OCI-LY7 (cell line): ENCODE results near the gene S100A2. TPM values are rescaled to one million over a fixed set of nuclear protein-coding genes. Genes with fewer than 3 reads are reported as not detected.

Experiments used
- total RNA-seq, 2 experiments: library from RNA; depleted of rRNA in 1 of 2; stranded (reverse); fragments of >200 nt in 1 of 2; shearing (Covaris generic) in 1 of 2; gene quantifications; 2 replicates each; pipeline ENCODE4 v1.2.3, GENCODE V29; 2014 to 2022

Gene S100A2
- total RNA-seq, 2 experiments from 2014 or later, result 1.4 TPM; not detected in 1

Other genes with a start within 250 kb of the S100A2 start
- gene PGLYRP4, start 217.0 kb downstream of the S100A2 start, total RNA-seq (2014; rRNA removed; shearing (Covaris generic)), result not detected in 2 replicates
- gene PGLYRP4, start 217.0 kb downstream of the S100A2 start, total RNA-seq (2022), result not detected in 2 replicates
- not detected in 2 replicates for gene S100A9, start 208.0 kb downstream of the S100A2 start, total RNA-seq (2014; rRNA removed; shearing (Covaris generic))
- gene S100A9, start 208.0 kb downstream of the S100A2 start, total RNA-seq (2022), result not detected in 2 replicates
- gene S100A12, start 190.2 kb downstream of the S100A2 start, total RNA-seq (2014; rRNA removed; shearing (Covaris generic)), result not detected in 2 replicates
- not detected in 2 replicates for gene S100A12, start 190.2 kb downstream of the S100A2 start, total RNA-seq (2022)
- not detected in 2 replicates for gene S100A8, start 174.8 kb downstream of the S100A2 start, total RNA-seq (2014; rRNA removed; shearing (Covaris generic))
- not detected in 2 replicates for gene S100A8, start 174.8 kb downstream of the S100A2 start, total RNA-seq (2022)
- not detected in 2 replicates for gene S100A7A, start 149.3 kb downstream of the S100A2 start, total RNA-seq (2014; rRNA removed; shearing (Covaris generic))
- not detected in 2 replicates for gene S100A7A, start 149.3 kb downstream of the S100A2 start, total RNA-seq (2022)
- gene S100A7, start 105.2 kb downstream of the S100A2 start, total RNA-seq (2014; rRNA removed; shearing (Covaris generic)), result not detected in 2 replicates
- gene S100A7, start 105.2 kb downstream of the S100A2 start, total RNA-seq (2022), result not detected in 2 replicates
- not detected in 2 replicates for gene S100A6, start 29.9 kb downstream of the S100A2 start, total RNA-seq (2014; rRNA removed; shearing (Covaris generic))
- not detected in 2 replicates for gene S100A6, start 29.9 kb downstream of the S100A2 start, total RNA-seq (2022)
- gene S100A5, start 24.9 kb downstream of the S100A2 start, total RNA-seq (2014; rRNA removed; shearing (Covaris generic)), result not detected in 2 replicates
- gene S100A5, start 24.9 kb downstream of the S100A2 start, total RNA-seq (2022), result not detected in 2 replicates
- gene S100A4, start 20.0 kb downstream of the S100A2 start, total RNA-seq (2014; rRNA removed; shearing (Covaris generic)), result 1.6 and 3.6 TPM in 2 replicates
- gene S100A4, start 20.0 kb downstream of the S100A2 start, total RNA-seq (2022), result 0.53 and 1.9 TPM in 2 replicates
- gene S100A3, start 16.6 kb downstream of the S100A2 start, total RNA-seq (2014; rRNA removed; shearing (Covaris generic)), result not detected in 2 replicates
- not detected in 2 replicates for gene S100A3, start 16.6 kb downstream of the S100A2 start, total RNA-seq (2022)
- not detected in 2 replicates for gene S100A16, start 47.3 kb upstream of the S100A2 start, total RNA-seq (2014; rRNA removed; shearing (Covaris generic))
- 0.33 TPM in 1 of 2 replicates, not detected in the other for gene S100A16, start 47.3 kb upstream of the S100A2 start, total RNA-seq (2022)
- gene S100A14, start 50.5 kb upstream of the S100A2 start, total RNA-seq (2014; rRNA removed; shearing (Covaris generic)), result not detected in 2 replicates
- not detected in 2 replicates for gene S100A14, start 50.5 kb upstream of the S100A2 start, total RNA-seq (2022)
- 2.7 and 4.8 TPM in 2 replicates for gene S100A13, start 61.7 kb upstream of the S100A2 start, total RNA-seq (2014; rRNA removed; shearing (Covaris generic))
- gene S100A13, start 61.7 kb upstream of the S100A2 start, total RNA-seq (2022), result 6.9 and 10.3 TPM in 2 replicates
- gene S100A1, start 62.6 kb upstream of the S100A2 start, total RNA-seq (2014; rRNA removed; shearing (Covaris generic)), result not detected in 2 replicates
- gene S100A1, start 62.6 kb upstream of the S100A2 start, total RNA-seq (2022), result not detected in 2 replicates
- 70.9 and 85.3 TPM in 2 replicates for gene CHTOP, start 68.2 kb upstream of the S100A2 start, total RNA-seq (2014; rRNA removed; shearing (Covaris generic))
- gene CHTOP, start 68.2 kb upstream of the S100A2 start, total RNA-seq (2022), result 106 and 107 TPM in 2 replicates
- gene SNAPIN, start 92.9 kb upstream of the S100A2 start, total RNA-seq (2014; rRNA removed; shearing (Covaris generic)), result 33.2 and 44.5 TPM in 2 replicates
- gene SNAPIN, start 92.9 kb upstream of the S100A2 start, total RNA-seq (2022), result 31.1 and 33.7 TPM in 2 replicates
- 287 and 300 TPM in 2 replicates for gene ILF2, start 105.1 kb upstream of the S100A2 start, total RNA-seq (2014; rRNA removed; shearing (Covaris generic))
- 319 and 334 TPM in 2 replicates for gene ILF2, start 105.1 kb upstream of the S100A2 start, total RNA-seq (2022)
- 0.03 TPM in 1 of 2 replicates, not detected in the other for gene NPR1, start 112.8 kb upstream of the S100A2 start, total RNA-seq (2014; rRNA removed; shearing (Covaris generic))
- gene NPR1, start 112.8 kb upstream of the S100A2 start, total RNA-seq (2022), result not detected in 2 replicates
- gene INTS3, start 162.2 kb upstream of the S100A2 start, total RNA-seq (2014; rRNA removed; shearing (Covaris generic)), result 31.6 and 33.5 TPM in 2 replicates
- gene INTS3, start 162.2 kb upstream of the S100A2 start, total RNA-seq (2022), result 65.8 and 67.3 TPM in 2 replicates
- gene SLC27A3, start 209.6 kb upstream of the S100A2 start, total RNA-seq (2014; rRNA removed; shearing (Covaris generic)), result 3.3 and 4.5 TPM in 2 replicates
- gene SLC27A3, start 209.6 kb upstream of the S100A2 start, total RNA-seq (2022), result 7.7 and 10.2 TPM in 2 replicates